NT2/D1 (cell line): Measurements from ENCODE around the gene MACROH2A2.

ENCODE experiments used
- SUZ12 ChIP-seq: IDR thresholded peaks from 2 replicates; pipeline ENCODE4 v1.6.1; 2011; ENCODE audit not compliant: insufficient read length, insufficient read depth; ENCODE audit errors: extremely low read depth
- YY1 ChIP-seq: IDR thresholded peaks from 2 replicates; pipeline ENCODE4 v1.6.1; 2011; ENCODE audit not compliant: insufficient read length, insufficient read depth
- ZNF274 ChIP-seq: IDR thresholded peaks from 2 replicates; pipeline ENCODE4 v1.6.1; 2011; ENCODE audit warnings: mild to moderate bottlenecking, low read depth, low read length

GRCh38 chr10:70053841-70054288, 1.2 kb downstream of the MACROH2A2 start:
- no peak for TF ChIP-seq ZNF274
- TF ChIP-seq SUZ12, result no peak
- no peak for TF ChIP-seq YY1
